ENCODE results near the gene U2AF1L4.

The U2AF1L4 gene

GRCh38 chr19:35722461-35722860 is 22.8 kb downstream of the U2AF1L4 start:
- no peak overlapping the region for H3K4me3 ChIP-seq (ENCODE audit: low read depth, low read length)
- no peak for DNase-seq (ENCODE audit: low read depth)
- TF ChIP-seq MAX (IDR thresholded peaks at IDR 0.05; ENCODE audit: low read depth, low read length), result no peak
- no peak for TF ChIP-seq POLR2A (IDR thresholded peaks at IDR 0.05; ENCODE audit: extremely low read depth, insufficient read length)
- no peak for TF ChIP-seq MYC (IDR thresholded peaks at IDR 0.05; ENCODE audit: low read depth, low read length)
- TF ChIP-seq CTCF (IDR thresholded peaks at IDR 0.05; ENCODE audit: low read depth, low read length), result no peak

DNA sequence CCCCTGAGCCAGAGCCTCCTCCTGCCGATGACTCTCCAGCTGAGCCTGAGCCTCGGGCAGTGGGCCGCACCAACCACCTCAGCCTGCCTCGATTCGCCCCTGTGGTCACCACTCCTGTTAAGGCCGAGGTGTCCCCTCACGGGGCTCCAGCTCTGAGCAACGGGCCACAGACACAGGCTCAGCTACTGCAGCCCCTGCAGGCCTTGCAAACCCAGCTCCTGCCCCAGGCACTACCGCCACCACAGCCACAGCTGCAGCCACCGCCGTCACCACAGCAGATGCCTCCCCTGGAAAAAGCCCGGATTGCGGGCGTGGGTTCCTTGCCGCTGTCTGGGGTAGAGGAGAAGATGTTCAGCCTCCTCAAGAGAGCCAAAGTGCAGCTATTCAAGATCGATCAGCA is 23.8 kb downstream of the U2AF1L4 start:
- TF ChIP-seq MYC (IDR thresholded peaks at IDR 0.05; ENCODE audit: low read depth, low read length) (no peak), POLR2A (IDR thresholded peaks at IDR 0.05; ENCODE audit: extremely low read depth, insufficient read length) (no peak), CTCF (IDR thresholded peaks at IDR 0.05; ENCODE audit: low read depth, low read length) (no peak), MAX (IDR thresholded peaks at IDR 0.05; ENCODE audit: low read depth, low read length) (no peak)
- no peak overlapping the region for H3K4me3 ChIP-seq (ENCODE audit: low read depth, low read length)
- DNase-seq (ENCODE audit: low read depth), result no peak

DNA sequence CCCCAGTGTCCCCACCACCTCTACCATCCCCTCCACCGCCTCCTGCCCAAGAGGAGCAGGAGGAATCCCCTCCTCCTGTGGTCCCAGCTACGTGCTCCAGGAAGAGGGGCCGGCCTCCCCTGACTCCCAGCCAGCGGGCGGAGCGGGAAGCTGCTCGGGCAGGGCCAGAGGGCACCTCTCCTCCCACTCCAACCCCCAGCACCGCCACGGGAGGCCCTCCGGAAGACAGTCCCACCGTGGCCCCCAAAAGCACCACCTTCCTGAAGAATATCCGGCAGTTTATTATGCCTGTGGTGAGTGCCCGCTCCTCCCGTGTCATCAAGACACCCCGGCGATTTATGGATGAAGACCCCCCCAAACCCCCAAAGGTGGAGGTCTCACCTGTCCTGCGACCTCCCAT is 24.6 kb downstream of the U2AF1L4 start:
- no peak for TF ChIP-seq POLR2A (IDR thresholded peaks at IDR 0.05; ENCODE audit: extremely low read depth, insufficient read length)
- no peak for TF ChIP-seq CTCF (IDR thresholded peaks at IDR 0.05; ENCODE audit: low read depth, low read length)
- TF ChIP-seq MAX (IDR thresholded peaks at IDR 0.05; ENCODE audit: low read depth, low read length), result no peak
- no peak for TF ChIP-seq MYC (IDR thresholded peaks at IDR 0.05; ENCODE audit: low read depth, low read length)
- no peak for DNase-seq (ENCODE audit: low read depth)
- no peak overlapping the region for H3K4me3 ChIP-seq (ENCODE audit: low read depth, low read length)

DNA sequence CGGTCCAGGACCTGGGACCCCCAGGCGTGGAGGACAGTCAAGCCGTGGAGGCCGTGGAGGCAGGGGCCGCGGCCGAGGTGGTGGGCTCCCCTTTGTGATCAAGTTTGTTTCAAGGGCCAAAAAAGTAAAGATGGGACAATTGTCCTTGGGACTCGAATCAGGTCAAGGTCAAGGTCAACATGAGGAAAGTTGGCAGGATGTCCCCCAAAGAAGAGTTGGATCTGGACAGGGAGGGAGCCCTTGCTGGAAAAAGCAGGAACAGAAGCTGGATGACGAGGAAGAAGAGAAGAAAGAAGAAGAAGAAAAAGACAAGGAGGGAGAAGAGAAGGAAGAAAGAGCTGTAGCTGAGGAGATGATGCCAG is 25.1 kb downstream of the U2AF1L4 start:
- no peak for TF ChIP-seq POLR2A (IDR thresholded peaks at IDR 0.05; ENCODE audit: extremely low read depth, insufficient read length)
- no peak for TF ChIP-seq CTCF (IDR thresholded peaks at IDR 0.05; ENCODE audit: low read depth, low read length)
- TF ChIP-seq MAX (IDR thresholded peaks at IDR 0.05; ENCODE audit: low read depth, low read length), result no peak
- no peak for TF ChIP-seq MYC (IDR thresholded peaks at IDR 0.05; ENCODE audit: low read depth, low read length)
- no peak for DNase-seq (ENCODE audit: low read depth)
- no peak overlapping the region for H3K4me3 ChIP-seq (ENCODE audit: low read depth, low read length)

DNA sequence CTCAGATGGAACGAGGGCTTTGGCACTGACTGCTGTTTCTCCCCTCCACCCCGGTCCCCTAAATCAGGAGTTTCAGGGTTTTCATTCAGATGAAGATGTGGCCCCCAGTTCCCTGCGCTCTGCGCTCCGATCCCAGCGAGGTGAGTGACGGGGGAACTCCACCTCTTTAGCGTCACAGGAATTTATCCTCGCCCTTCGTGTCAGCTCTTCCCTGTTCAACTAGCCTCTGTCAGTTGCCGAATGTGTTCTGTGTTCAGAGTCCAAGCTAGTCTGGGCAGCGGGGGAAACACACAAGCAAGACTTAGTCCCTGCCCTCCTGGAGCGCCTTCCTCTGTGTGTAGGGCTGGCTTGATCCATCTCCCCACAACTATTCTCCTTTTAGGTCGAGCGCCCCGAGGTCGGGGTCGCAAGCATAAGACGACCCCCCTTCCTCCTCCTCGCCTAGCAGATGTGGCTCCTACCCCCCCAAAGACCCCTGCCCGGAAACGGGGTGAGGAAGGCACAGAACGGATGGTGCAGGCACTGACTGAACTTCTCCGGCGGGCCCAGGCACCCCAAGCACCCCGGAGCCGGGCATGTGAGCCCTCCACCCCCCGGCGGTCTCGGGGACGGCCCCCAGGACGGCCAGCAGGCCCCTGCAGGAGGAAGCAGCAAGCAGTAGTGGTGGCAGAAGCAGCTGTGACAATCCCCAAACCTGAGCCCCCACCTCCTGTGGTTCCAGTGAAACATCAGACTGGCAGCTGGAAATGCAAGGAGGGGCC is 25.6 kb downstream of the U2AF1L4 start:
- TF ChIP-seq MAX (IDR thresholded peaks at IDR 0.05; ENCODE audit: low read depth, low read length) (no peak), MYC (IDR thresholded peaks at IDR 0.05; ENCODE audit: low read depth, low read length) (no peak), POLR2A (IDR thresholded peaks at IDR 0.05; ENCODE audit: extremely low read depth, insufficient read length) (no peak), CTCF (IDR thresholded peaks at IDR 0.05; ENCODE audit: low read depth, low read length) (no peak)
- peak overlapping the region; percentile 76 for H3K4me3 ChIP-seq (ENCODE audit: low read depth, low read length)
- no peak for DNase-seq (ENCODE audit: low read depth)

All from NB4 (cell line).